ENCODE data around the gene AP3B1. TPM values are rescaled to one million over a fixed set of nuclear protein-coding genes. Genes with fewer than 3 reads are reported as not detected.

Gene AP3B1
- polyA plus RNA-seq, 1 of the 3 experiments (the other 2 are of a cell fraction), result 18.0 TPM

GRCh38 chr5:77974576-77974975 lies 319.9 kb downstream of the AP3B1 start:
- DNase-seq, result no peak
- Histone ChIP-seq H3K79me2 (ENCODE audit: insufficient read depth) (no peaks in the 10 kb centered on the region), H3K4me2 (no peak overlapping the region), H4K20me1 (ENCODE audit: insufficient read depth) (no peaks in the 10 kb centered on the region), H3F3A (replicated peaks; ENCODE audit: insufficient read depth) (no peaks in the 10 kb centered on the region), H3K4me1 (ENCODE audit: control insufficient read depth in 1 of 2, insufficient read depth in 2 of 2, low read depth in 1 of 2, low read length in 1 of 2) (peaks cover 0 to 11% of the 10 kb centered on the region in 2 experiments; a peak in 1 of 4 replicates), H3K27ac (ENCODE audit: low read depth in 2 of 2, low read length in 1 of 2) (no peak overlapping the region), H3K27me3 (ENCODE audit: insufficient read depth) (0 out of 2 replicates have a peak, but pooled peaks cover 11% of the 10 kb centered on the region), H3K9me2 (no peaks in the 10 kb centered on the region), H3K4me3 (ENCODE audit: low read depth in 2 of 2, low read length in 1 of 2) (no peak overlapping the region), H3K9ac (no peak overlapping the region), H2AFZ (ENCODE audit: low read depth) (no peak overlapping the region), H3K9me3 (no peaks in the 10 kb centered on the region), H3K36me3 (replicated peaks in 1 of 2; ENCODE audit: control insufficient read depth in 1 of 2, insufficient read depth in 2 of 2, low read length in 1 of 2) (no peaks in the 10 kb centered on the region)
- no peak for TF ChIP-seq TEAD4 (IDR thresholded peaks at IDR 0.05; ENCODE audit: borderline replicate concordance, insufficient read depth)
- TF ChIP-seq RFX5 (IDR thresholded peaks at IDR 0.05; ENCODE audit: low read length), result no peak
- TF ChIP-seq ZBTB33 (IDR thresholded peaks at IDR 0.05; ENCODE audit: borderline replicate concordance, low read depth), result no peak
- no peak for TF ChIP-seq MEF2A (IDR thresholded peaks at IDR 0.05; ENCODE audit: borderline replicate concordance, low read depth)
- no peak for TF ChIP-seq EZH2phosphoT487 (IDR thresholded peaks at IDR 0.05; ENCODE audit: borderline replicate concordance, low read depth)
- no peak for TF ChIP-seq IRF3 (IDR thresholded peaks at IDR 0.05; ENCODE audit: low read depth, low read length)
- no peak for TF ChIP-seq FOSL2 (IDR thresholded peaks at IDR 0.05; ENCODE audit: borderline replicate concordance, low read depth)
- POLR2A ChIA-PET, result no interaction called here
- CTCF ChIA-PET, result interaction anchor here (0.9 to 1.4 kb wide), 4 partner anchors 10 to 414 kb away, joined by 3 to 4 read pairs (median 4); no protein-coding TSS in a partner anchor

- no peak for DNase-seq
- Histone ChIP-seq H3K9me2 (no peaks in the 10 kb centered on the region), H2AFZ (ENCODE audit: low read depth) (no peak overlapping the region), H3K4me1 (ENCODE audit: control insufficient read depth in 1 of 2, insufficient read depth in 2 of 2, low read depth in 1 of 2, low read length in 1 of 2) (peaks cover 0 to 11% of the 10 kb centered on the region in 2 experiments; a peak in 1 of 4 replicates), H3F3A (replicated peaks; ENCODE audit: insufficient read depth) (no peaks in the 10 kb centered on the region), H3K36me3 (replicated peaks in 1 of 2; ENCODE audit: control insufficient read depth in 1 of 2, insufficient read depth in 2 of 2, low read length in 1 of 2) (no peaks in the 10 kb centered on the region), H4K20me1 (ENCODE audit: insufficient read depth) (no peaks in the 10 kb centered on the region), H3K79me2 (ENCODE audit: insufficient read depth) (no peaks in the 10 kb centered on the region), H3K9ac (no peak overlapping the region), H3K9me3 (no peaks in the 10 kb centered on the region), H3K4me3 (ENCODE audit: low read depth in 2 of 2, low read length in 1 of 2) (0 out of 4 replicates have a peak overlapping the region, but pooled peaks of 1 of the 2 experiments have one; percentile 23), H3K4me2 (no peak overlapping the region), H3K27ac (ENCODE audit: low read depth in 2 of 2, low read length in 1 of 2) (no peak overlapping the region), H3K27me3 (ENCODE audit: insufficient read depth) (peaks cover 11% of the 10 kb centered on the region; the same call in 1 of the 2 replicates)
- ChIA-PET POLR2A (no interaction called here), CTCF (interaction anchor here (0.8 to 3.0 kb wide), 3 partner anchors 12 to 79 kb away, joined by 3 to 22 read pairs (median 3); no protein-coding TSS in a partner anchor)
- TF ChIP-seq SIN3A (IDR thresholded peaks at IDR 0.05; ENCODE audit: borderline replicate concordance, low read depth, low read length) (no peak), MAX (IDR thresholded peaks at IDR 0.05; ENCODE audit: low read depth) (no peak), MXI1 (IDR thresholded peaks at IDR 0.05; ENCODE audit: low read depth, low read length) (no peak), GATA2 (CRISPR knock-in tag; IDR thresholded peaks at IDR 0.05) (no peak), TEAD4 (IDR thresholded peaks at IDR 0.05; ENCODE audit: borderline replicate concordance, insufficient read depth) (no peak), PBX3 (IDR thresholded peaks at IDR 0.05) (no peak)
- 86% methylated on average over 19 of the region's 19 CpGs for WGBS (ENCODE audit: low lambda C conversion rate)
Measured at GRCh38 chr5:77973253-77973609, 321.3 kb downstream of the AP3B1 start.
